ENCODE data around the gene CDK6. TPM values are rescaled to one million over a fixed set of nuclear protein-coding genes. Genes with fewer than 3 reads are reported as not detected.

CDK6 gene
- total RNA-seq, 1 donor from 2014 or later: 30.4 TPM

Other genes starting within 250 kb of the CDK6 start
- 7.0 and 10.1 TPM in 2 replicates for gene FAM133B, start 246.2 kb downstream of the CDK6 start, total RNA-seq

All from lung microvascular endothelial cell (primary cell).